Measurements from ENCODE around the gene PRKCA. TPM values are rescaled to one million over a fixed set of nuclear protein-coding genes. Genes with fewer than 3 reads are reported as not detected.

The PRKCA gene
- total RNA-seq, 3 donors from 2014 or later (not counting 1 experiment from before 2014, with no cell fraction given), result 19.6 to 29.0 (median 20.4) TPM

DNA sequence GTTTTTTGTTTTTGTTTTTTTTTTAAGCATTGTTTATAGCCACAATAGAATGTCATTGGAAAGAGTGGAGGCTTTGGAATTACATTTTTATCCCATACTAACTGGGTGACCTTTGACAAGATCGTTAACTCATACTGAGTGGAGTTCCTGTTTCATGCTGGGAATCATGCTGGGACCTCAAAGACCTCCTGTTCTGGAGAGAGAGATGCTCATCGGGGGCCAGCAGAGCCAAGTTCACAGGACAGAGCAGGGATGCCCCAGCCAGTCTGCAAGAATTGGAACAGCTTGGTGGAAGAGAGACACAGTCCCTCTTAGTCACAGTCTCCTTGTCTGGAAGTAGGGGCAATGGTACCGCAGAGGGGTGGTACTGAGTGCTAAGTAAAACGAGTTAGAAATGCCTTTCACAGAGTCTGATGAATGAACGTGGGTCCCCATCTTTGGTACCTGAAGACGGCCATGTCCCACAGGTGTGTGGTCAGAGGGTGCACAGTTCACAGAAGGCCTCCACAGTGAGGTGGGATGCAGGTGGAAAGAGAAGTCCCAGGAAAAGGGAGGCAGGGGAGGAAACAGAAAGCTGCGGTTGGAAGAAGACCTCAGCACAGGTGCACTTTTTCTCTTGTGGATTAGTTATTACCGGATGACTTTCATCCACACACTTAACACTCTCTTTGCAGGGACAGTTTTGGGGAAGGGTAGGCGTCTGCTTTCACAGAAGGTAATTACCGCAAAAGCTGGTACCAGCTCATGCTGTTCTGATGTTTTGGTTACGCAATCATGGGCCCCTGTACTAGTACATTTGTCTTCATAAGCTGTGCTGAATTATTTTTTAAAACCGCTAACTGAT is 147.8 kb downstream of the PRKCA start:
- Histone ChIP-seq H3K9me3 (ENCODE audit: control insufficient read depth, insufficient read depth, low read length) (no peaks in the 10 kb centered on the region), H3K4me1 (ENCODE audit: control insufficient read depth, insufficient read depth, low read length) (no peaks in the 10 kb centered on the region), H3K4me3 (ENCODE audit: low read length) (no peak overlapping the region), H3K36me3 (ENCODE audit: control insufficient read depth, insufficient read depth, low read length) (no peaks in the 10 kb centered on the region), H3K27ac (ENCODE audit: low read length) (no peak overlapping the region), H3K27me3 (ENCODE audit: control insufficient read depth, insufficient read depth, low read length) (no peaks in the 10 kb centered on the region)
- DNase-seq, result no peak
- intact Hi-C loops (cut with micrococcal nuclease), result no loop called here
- no peaks in the 10 kb centered on the region for H3K36me3 Mint-ChIP-seq
- no peaks in the 10 kb centered on the region for H3K27me3 Mint-ChIP-seq (ENCODE audit: low read depth in 2 of 2)
- H3K4me3 Mint-ChIP-seq, result no peak overlapping the region
- no peak overlapping the region for H3K27ac Mint-ChIP-seq
- TF ChIP-seq, protein P1, sequence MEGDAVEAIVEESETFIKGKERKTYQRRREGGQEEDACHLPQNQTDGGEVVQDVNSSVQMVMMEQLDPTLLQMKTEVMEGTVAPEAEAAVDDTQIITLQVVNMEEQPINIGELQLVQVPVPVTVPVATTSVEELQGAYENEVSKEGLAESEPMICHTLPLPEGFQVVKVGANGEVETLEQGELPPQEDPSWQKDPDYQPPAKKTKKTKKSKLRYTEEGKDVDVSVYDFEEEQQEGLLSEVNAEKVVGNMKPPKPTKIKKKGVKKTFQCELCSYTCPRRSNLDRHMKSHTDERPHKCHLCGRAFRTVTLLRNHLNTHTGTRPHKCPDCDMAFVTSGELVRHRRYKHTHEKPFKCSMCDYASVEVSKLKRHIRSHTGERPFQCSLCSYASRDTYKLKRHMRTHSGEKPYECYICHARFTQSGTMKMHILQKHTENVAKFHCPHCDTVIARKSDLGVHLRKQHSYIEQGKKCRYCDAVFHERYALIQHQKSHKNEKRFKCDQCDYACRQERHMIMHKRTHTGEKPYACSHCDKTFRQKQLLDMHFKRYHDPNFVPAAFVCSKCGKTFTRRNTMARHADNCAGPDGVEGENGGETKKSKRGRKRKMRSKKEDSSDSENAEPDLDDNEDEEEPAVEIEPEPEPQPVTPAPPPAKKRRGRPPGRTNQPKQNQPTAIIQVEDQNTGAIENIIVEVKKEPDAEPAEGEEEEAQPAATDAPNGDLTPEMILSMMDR (IDR thresholded peaks at IDR 0.05), result no peak
- peaks cover 6 to 18% of the 10 kb centered on the region in 2 donors for H3K4me1 Mint-ChIP-seq
- no peak for ATAC-seq
- H3K9me3 Mint-ChIP-seq, result no peaks in the 10 kb centered on the region
- WGBS (ENCODE audit: insufficient coverage), result 93% methylated on average over 11 of the region's 12 CpGs

DNA sequence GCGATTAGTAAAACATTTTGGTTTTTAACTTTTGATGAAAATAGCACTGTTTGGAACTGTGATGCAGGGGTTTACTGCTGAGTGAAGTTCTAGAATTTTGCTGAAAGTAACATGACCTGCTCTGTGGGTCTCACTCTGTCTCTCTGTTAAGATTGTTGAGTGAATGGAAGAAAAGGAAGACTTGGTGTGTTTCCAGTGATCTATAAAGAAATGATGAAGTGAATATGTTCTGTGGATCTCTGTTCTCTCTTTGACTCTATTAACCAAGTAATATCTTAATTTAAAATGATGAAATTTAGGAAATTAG is 148.4 kb downstream of the PRKCA start:
- Histone ChIP-seq H3K4me3 (ENCODE audit: low read length) (no peak overlapping the region), H3K36me3 (ENCODE audit: control insufficient read depth, insufficient read depth, low read length) (no peaks in the 10 kb centered on the region), H3K4me1 (ENCODE audit: control insufficient read depth, insufficient read depth, low read length) (no peaks in the 10 kb centered on the region), H3K27me3 (ENCODE audit: control insufficient read depth, insufficient read depth, low read length) (no peaks in the 10 kb centered on the region), H3K27ac (ENCODE audit: low read length) (no peak overlapping the region), H3K9me3 (ENCODE audit: control insufficient read depth, insufficient read depth, low read length) (no peaks in the 10 kb centered on the region)
- Mint-ChIP-seq H3K27me3 (ENCODE audit: low read depth in 2 of 2) (no peaks in the 10 kb centered on the region), H3K4me3 (no peak overlapping the region), H3K9me3 (no peaks in the 10 kb centered on the region), H3K4me1 (peaks cover 6 to 18% of the 10 kb centered on the region in 2 donors), H3K36me3 (no peaks in the 10 kb centered on the region), H3K27ac (no peak overlapping the region)
- intact Hi-C loops (cut with micrococcal nuclease), result no loop called here
- TF ChIP-seq, protein P1 (IDR thresholded peaks at IDR 0.05), result no peak
- ATAC-seq (no peak), DNase-seq (no peak)
- 100% methylated on average over 1 of the region's 1 CpG for WGBS (ENCODE audit: insufficient coverage)

DNA sequence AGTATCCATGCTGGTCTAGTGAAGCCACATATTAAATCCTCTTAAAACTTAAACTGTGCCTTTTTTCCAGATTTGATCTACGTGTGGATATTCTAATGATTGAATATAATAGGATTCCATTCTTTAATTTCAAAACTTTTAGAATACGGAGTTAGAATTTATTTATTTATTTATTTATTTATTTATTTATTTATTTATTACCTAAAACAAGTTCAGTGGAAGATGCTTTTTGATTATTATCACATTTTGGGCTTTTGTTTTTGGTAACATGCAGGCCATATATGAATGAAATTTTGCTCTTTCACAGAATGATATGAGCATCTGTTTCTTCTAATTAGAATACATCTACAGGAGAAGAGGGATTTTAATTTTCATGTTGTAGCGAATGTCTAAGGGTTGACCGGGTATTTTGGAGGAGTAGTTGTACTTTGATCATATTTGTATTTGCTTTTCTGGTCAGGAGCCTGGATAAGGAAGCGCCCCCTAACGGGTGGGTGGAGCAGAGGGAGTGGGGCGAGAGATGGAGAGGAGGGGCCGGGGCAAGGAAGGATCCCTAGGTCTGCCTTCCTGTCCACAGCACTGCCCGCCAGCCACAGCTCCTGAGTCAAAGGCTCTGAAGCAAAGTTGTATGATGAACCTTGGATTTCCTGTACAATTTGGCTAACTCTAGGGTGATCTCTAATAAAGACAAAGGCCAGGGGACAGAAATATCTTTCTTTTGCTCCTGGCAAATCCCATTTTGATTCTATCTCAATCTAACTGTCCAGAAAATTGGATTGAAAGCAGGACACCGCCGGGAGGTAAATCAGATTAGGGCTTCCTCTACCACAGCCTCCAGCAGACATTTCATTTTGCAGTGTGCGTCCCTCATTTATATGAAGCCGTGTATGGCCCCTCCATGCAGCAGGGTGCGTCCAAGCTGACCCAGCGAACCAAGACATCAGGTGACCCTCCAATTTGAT is 149.1 kb downstream of the PRKCA start:
- DNase-seq (no peak), ATAC-seq (no peak)
- H3K4me1 Mint-ChIP-seq, result peaks cover under 1 to 13% of the 10 kb centered on the region in 2 donors
- Histone ChIP-seq H3K27me3 (ENCODE audit: control insufficient read depth, insufficient read depth, low read length) (no peaks in the 10 kb centered on the region), H3K27ac (ENCODE audit: low read length) (no peak overlapping the region), H3K4me3 (ENCODE audit: low read length) (no peak overlapping the region), H3K36me3 (ENCODE audit: control insufficient read depth, insufficient read depth, low read length) (no peaks in the 10 kb centered on the region), H3K9me3 (ENCODE audit: control insufficient read depth, insufficient read depth, low read length) (no peaks in the 10 kb centered on the region), H3K4me1 (ENCODE audit: control insufficient read depth, insufficient read depth, low read length) (no peaks in the 10 kb centered on the region)
- no peak overlapping the region for H3K27ac Mint-ChIP-seq
- H3K4me3 Mint-ChIP-seq, result no peak overlapping the region
- TF ChIP-seq, protein P1 (IDR thresholded peaks at IDR 0.05), result no peak
- no peaks in the 10 kb centered on the region for H3K36me3 Mint-ChIP-seq
- no peaks in the 10 kb centered on the region for H3K27me3 Mint-ChIP-seq (ENCODE audit: low read depth in 2 of 2)
- H3K9me3 Mint-ChIP-seq, result no peaks in the 10 kb centered on the region
- WGBS (ENCODE audit: insufficient coverage), result 87% methylated on average over 13 of the region's 15 CpGs
- intact Hi-C loops (cut with micrococcal nuclease), result no loop called here
